Stimulated activated CD4-positive, alpha-beta T cell treated with anti-CD3 and anti-CD28 coated beads, Interleukin-2, amount 100 ng/mL, for 24 hours (primary cell): Measurements from ENCODE around the gene POLRMT.
A peak's percentile ranks its signal among the peaks of the same experiment; 100 is the strongest.

Experiments
- DNase-seq, 2 donors: peaks; one replicate each; pipeline ENCODE4 v3.0.0-alpha.2; 2020

The POLRMT gene

DNA sequence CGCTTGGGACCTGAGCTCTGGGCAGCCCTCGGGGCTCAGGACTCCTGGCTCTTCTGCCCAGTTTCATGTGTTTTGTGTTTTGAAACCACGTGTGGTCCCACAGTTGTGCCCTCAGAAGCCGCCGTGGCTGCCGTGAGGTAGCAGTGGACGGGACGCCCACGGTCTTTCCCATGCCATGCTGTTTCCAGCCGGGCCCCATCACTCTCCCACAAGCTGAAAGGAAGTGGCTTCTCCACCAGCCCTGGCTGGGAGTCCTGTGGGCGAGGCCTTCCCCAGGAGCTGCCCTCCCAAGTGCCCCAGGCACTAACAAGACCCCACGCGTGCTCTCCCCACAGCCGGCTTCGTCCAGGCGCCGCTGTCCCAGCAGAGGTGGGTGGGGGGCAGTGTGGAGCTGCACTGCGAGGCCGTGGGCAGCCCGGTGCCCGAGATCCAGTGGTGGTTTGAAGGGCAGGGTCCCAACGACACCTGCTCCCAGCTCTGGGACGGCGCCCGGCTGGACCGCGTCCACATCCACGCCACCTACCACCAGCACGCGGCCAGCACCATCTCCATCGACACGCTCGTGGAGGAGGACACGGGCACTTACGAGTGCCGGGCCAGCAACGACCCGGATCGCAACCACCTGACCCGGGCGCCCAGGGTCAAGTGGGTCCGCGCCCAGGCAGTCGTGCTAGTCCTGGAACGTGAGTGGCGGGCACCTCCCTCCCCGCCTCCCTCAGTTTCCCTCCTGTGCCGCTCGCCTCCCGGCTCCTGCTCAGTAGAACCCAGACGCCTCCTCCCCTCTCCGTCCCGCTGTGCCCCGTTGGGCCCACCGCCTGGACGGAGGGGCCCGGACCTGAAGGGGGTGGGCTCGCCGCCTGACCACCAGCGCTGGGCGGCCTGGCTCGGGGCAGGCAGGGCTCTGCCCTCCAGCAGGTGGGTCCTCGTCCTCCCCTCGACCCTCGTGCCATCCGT is 55.6 kb downstream of the POLRMT start:
- DNase-seq, result no peak

DNA sequence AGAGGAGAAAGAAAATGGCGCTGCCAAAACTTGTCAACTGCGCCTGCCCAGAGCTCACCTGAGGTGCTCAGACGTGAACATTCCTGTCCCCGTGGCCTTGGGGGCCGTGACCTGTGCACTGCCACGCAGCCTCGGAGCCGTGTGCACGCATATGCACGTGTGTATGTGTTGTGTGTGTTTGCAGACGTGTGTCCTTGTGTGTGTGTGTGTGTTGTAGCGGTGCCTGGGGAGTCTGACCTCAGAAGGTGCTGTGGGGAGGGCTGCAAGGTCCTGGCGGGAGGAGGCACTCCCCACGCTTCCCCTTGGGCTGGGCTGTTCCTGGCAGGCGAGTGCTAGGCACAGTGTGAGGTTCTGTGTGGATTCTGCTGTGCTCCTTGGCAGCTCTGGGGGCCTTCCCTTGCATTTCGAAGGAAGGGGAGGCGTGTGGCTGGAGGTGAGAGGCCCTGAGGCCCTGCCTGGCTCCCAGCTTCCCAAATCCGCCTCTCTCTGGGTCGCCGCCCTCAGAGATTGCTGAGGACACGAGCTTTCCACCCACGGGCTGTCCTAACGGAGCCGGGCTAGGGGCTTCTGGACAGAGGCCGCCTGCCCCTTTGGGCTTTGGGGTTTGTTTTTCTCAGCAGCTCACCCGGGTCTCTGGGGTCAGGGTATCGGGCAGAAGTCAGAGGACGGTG is 56.4 kb downstream of the POLRMT start:
- no peak for DNase-seq

DNA sequence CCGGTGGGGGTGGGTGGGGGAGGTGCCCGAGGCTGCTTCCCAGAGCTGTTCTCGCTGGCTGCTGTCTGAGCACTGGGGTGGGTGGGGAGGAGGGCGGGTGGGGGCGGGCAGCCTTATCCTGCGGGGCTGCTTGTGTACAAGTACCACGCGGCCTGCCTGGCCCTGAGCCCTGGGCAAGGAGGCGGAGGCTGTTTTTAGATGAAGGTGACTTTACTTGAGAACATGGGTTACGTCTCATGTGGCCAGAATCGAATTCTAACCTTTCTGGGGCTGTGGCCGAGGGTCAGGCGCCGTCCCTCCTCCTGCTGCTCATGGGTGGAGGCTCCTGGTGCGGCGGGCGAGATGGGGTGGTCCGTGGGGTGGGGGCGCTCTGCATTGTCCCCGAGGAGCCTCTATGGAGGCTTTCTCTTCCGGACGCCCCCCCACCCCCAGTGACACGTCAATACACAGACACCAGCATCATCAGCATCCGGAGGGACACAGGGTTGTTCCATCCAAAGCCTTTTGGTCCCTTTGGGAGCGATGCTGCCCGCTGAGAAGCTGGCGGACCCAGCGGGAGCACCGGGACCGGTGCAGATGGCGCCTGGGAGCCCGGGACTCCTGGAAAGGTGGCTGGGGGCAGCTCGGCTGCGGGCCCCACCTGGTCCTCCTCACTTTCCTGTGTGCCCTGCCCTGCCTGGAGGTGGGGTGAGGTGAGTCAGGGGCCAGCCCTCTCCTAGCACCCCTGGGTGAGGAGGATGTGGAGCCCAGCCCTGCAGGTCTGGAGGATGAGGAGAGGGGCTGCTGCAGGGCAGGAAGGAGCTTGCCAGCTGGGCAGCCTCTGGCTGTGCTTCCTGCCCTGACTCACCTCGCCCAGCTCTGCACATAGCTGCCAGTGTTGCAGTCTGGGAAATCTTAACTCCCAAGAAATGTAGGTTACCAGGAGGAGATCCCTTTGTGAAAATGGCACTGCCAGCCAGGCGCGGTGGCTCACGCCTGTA is 57.5 kb downstream of the POLRMT start:
- DNase-seq, result no peak

- no peak for DNase-seq
Measured at GRCh38 chr19:574658-575526, 58.4 kb downstream of the POLRMT start.

GRCh38 chr19:573519-573825 is 59.9 kb downstream of the POLRMT start:
- no peak for DNase-seq

GRCh38 chr19:572743-573518 is 60.4 kb downstream of the POLRMT start:
- peak in 1 of 2 donors; percentile 28 for DNase-seq

DNA sequence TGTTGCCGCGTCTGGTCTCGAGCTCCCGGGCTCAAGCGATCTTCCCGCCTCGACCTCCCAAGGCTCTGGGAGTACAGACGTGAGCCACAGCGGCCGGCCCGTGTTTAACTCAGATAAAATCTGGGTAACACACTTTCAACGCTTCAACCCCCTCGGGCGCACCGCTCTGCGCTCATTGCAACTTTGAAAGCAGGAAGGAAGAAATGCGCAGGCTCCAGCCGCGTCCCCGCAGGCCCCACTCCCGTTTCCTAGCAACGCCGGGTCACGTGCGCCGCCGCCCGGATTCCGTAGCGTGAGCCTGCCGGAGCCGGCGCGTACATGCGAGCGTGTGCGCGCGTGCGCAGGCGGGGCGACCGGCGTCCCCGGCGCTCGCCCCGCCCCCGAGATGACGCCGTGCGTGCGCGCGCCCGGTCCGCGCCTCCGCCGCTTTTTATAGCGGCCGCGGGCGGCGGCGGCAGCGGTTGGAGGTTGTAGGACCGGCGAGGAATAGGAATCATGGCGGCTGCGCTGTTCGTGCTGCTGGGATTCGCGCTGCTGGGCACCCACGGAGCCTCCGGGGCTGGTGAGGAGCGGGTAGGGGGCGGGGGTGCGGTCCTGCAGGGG is 61.1 kb downstream of the POLRMT start, which contains the start of gene BSG:
TSS of gene BSG (plus strand) at position 457 of the 603 bp plus-strand sequence. CDS start at position 496, 39 bp downstream.
- DNase-seq, result peak; percentile 98 to 99

GRCh38 chr19:571566-571974 is 61.8 kb downstream of the POLRMT start:
- DNase-seq, result peak in 1 of 2 donors; percentile 19

DNA sequence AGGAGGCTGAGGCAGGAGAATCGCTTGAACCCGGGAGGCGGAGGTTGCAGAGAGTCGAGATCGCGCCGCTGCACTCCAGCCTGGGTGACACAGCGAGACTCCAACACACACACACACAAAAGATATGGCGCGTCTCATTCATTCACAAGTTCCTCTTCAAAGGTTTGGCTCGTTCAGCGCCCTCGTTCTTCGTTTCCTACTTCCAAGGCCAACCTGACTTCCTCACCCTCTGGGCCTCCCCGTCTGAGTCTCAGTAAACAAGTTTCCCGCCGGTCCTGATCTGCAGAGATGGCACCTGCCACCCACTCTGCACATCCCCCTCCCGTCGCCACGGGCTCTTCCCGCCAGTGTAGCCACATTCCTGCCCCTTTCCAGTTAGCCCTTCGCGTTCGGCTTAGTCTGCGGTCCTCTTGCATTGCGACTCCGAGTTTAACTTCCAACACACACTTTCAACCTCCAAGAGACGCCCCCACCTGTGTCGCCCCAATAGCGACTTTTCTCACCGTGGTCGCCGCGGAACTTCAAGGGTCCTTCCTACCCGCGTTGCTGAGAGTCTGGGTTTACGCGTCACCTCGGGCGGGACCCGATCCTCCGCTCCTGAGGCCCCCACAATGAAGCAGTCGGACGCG is 62.3 kb downstream of the POLRMT start:
- DNase-seq, result peak; percentile 54

- no peak for DNase-seq
Measured at GRCh38 chr19:570251-570686, 63.1 kb downstream of the POLRMT start.

- no peak for DNase-seq
Measured at GRCh38 chr19:567296-567900, 65.9 kb downstream of the POLRMT start.
